Measurements from ENCODE around the gene TMBIM4.
A peak's percentile ranks its signal among the peaks of the same experiment; 100 is the strongest.

TMBIM4 gene

GRCh38 chr12:66170606-66171005, 810 bp upstream of the TMBIM4 start:
- no peak for TF ChIP-seq EZH2phosphoT487 (IDR thresholded peaks at IDR 0.05; ENCODE audit: borderline replicate concordance, low read length)
- TF ChIP-seq CTCF (IDR thresholded peaks at IDR 0.05; ENCODE audit: low read depth, low read length, poor library complexity, severe bottlenecking) = no peak
- Histone ChIP-seq H4K20me1 (ENCODE audit: control insufficient read depth, insufficient read depth, low read depth, low read length) (no peaks in the 10 kb centered on the region), H3K27me3 (ENCODE audit: control insufficient read depth, low read length) (no peaks in the 10 kb centered on the region), H3K9me2 (replicated peaks; ENCODE audit: control insufficient read depth, low read length) (no peaks in the 10 kb centered on the region), H3K27ac (ENCODE audit: low read depth, low read length) (no peak overlapping the region), H3K4me3 (ENCODE audit: low read length) (peak overlapping the region; percentile 82), H3F3A (ENCODE audit: control insufficient read depth, insufficient read depth) (peaks cover 7% of the 10 kb centered on the region), H3K4me2 (ENCODE audit: low read length) (peak overlapping the region; percentile 77), H3K79me2 (ENCODE audit: control insufficient read depth, low read length) (peaks cover 35% of the 10 kb centered on the region), H3K4me1 (ENCODE audit: control insufficient read depth, low read length) (peaks cover 15% of the 10 kb centered on the region), H3K36me3 (ENCODE audit: control insufficient read depth, low read length) (peaks cover 33% of the 10 kb centered on the region), H3K9me3 (ENCODE audit: control insufficient read depth, insufficient read depth, low read length) (peaks cover 11% of the 10 kb centered on the region; the same call in 1 of the 2 replicates)

- Histone ChIP-seq H3K4me2 (ENCODE audit: low read length) (peak overlapping the region; percentile 77), H3K79me2 (ENCODE audit: control insufficient read depth, low read length) (peaks cover 57% of the 10 kb centered on the region), H3K9me3 (ENCODE audit: control insufficient read depth, insufficient read depth, low read length) (peaks cover 26% of the 10 kb centered on the region), H3K27ac (ENCODE audit: low read depth, low read length) (peak overlapping the region; percentile 92), H3K36me3 (ENCODE audit: control insufficient read depth, low read length) (peaks cover 47% of the 10 kb centered on the region), H3K9me2 (replicated peaks; ENCODE audit: control insufficient read depth, low read length) (no peaks in the 10 kb centered on the region), H3F3A (ENCODE audit: control insufficient read depth, insufficient read depth) (peaks cover 7% of the 10 kb centered on the region), H3K4me1 (ENCODE audit: control insufficient read depth, low read length) (peaks cover 15% of the 10 kb centered on the region), H3K4me3 (ENCODE audit: low read length) (peak overlapping the region; percentile 82), H4K20me1 (ENCODE audit: control insufficient read depth, insufficient read depth, low read depth, low read length) (no peaks in the 10 kb centered on the region), H3K27me3 (ENCODE audit: control insufficient read depth, low read length) (no peaks in the 10 kb centered on the region)
- no peak for TF ChIP-seq EZH2phosphoT487 (IDR thresholded peaks at IDR 0.05; ENCODE audit: borderline replicate concordance, low read length)
- TF ChIP-seq CTCF (IDR thresholded peaks at IDR 0.05; ENCODE audit: low read depth, low read length, poor library complexity, severe bottlenecking) = no peak
These were observed 1.4 kb downstream of the TMBIM4 start for GRCh38 chr12:66168410-66168809.

GRCh38 chr12:66166561-66166960, 3.2 kb downstream of the TMBIM4 start:
- TF ChIP-seq EZH2phosphoT487 (IDR thresholded peaks at IDR 0.05; ENCODE audit: borderline replicate concordance, low read length) = no peak
- Histone ChIP-seq H3K27me3 (ENCODE audit: control insufficient read depth, low read length) (no peaks in the 10 kb centered on the region), H3F3A (ENCODE audit: control insufficient read depth, insufficient read depth) (peaks cover 7% of the 10 kb centered on the region), H4K20me1 (ENCODE audit: control insufficient read depth, insufficient read depth, low read depth, low read length) (no peaks in the 10 kb centered on the region), H3K4me2 (ENCODE audit: low read length) (no peak overlapping the region), H3K4me3 (ENCODE audit: low read length) (no peak overlapping the region), H3K27ac (ENCODE audit: low read depth, low read length) (no peak overlapping the region), H3K9me2 (replicated peaks; ENCODE audit: control insufficient read depth, low read length) (no peaks in the 10 kb centered on the region), H3K36me3 (ENCODE audit: control insufficient read depth, low read length) (peaks cover 48% of the 10 kb centered on the region), H3K79me2 (ENCODE audit: control insufficient read depth, low read length) (peaks cover 75% of the 10 kb centered on the region), H3K9me3 (ENCODE audit: control insufficient read depth, insufficient read depth, low read length) (peaks cover 26% of the 10 kb centered on the region), H3K4me1 (ENCODE audit: control insufficient read depth, low read length) (peaks cover 11% of the 10 kb centered on the region)

GRCh38 chr12:66165141-66165540, 4.7 kb downstream of the TMBIM4 start:
- peaks cover 87% of the 10 kb centered on the region for H3K79me2 ChIP-seq (ENCODE audit: control insufficient read depth, low read length)
- H3K27ac ChIP-seq (ENCODE audit: low read depth, low read length) = no peak overlapping the region
- no peak overlapping the region for H3K4me2 ChIP-seq (ENCODE audit: low read length)
- H3K9me3 ChIP-seq (ENCODE audit: control insufficient read depth, insufficient read depth, low read length) = peaks cover 26% of the 10 kb centered on the region
- no peaks in the 10 kb centered on the region for H3K27me3 ChIP-seq (ENCODE audit: control insufficient read depth, low read length)
- peaks cover 7% of the 10 kb centered on the region for H3F3A ChIP-seq (ENCODE audit: control insufficient read depth, insufficient read depth)
- H3K4me1 ChIP-seq (ENCODE audit: control insufficient read depth, low read length) = peaks cover 11% of the 10 kb centered on the region
- TF ChIP-seq CTCF (IDR thresholded peaks at IDR 0.05; ENCODE audit: low read depth, low read length, poor library complexity, severe bottlenecking) = no peak
- TF ChIP-seq EZH2phosphoT487 (IDR thresholded peaks at IDR 0.05; ENCODE audit: borderline replicate concordance, low read length) = no peak
- H4K20me1 ChIP-seq (ENCODE audit: control insufficient read depth, insufficient read depth, low read depth, low read length) = no peaks in the 10 kb centered on the region
- H3K36me3 ChIP-seq (ENCODE audit: control insufficient read depth, low read length) = peaks cover 55% of the 10 kb centered on the region
- H3K9me2 ChIP-seq (replicated peaks; ENCODE audit: control insufficient read depth, low read length) = no peaks in the 10 kb centered on the region
- no peak overlapping the region for H3K4me3 ChIP-seq (ENCODE audit: low read length)

All from DOHH2 (cell line).